Mesenchymal stem cell (in vitro differentiated cells and primary cell): ENCODE results near the gene KCNA1.

ENCODE experiments used
- DNase-seq: peaks from one replicate; pipeline ENCODE4 v3.0.0-alpha.2; 2013
- H2AFZ ChIP-seq: one replicate; pipeline ENCODE4 v1.6.1; 2013; ENCODE audit warnings: low read depth, mild to moderate bottlenecking, control low read depth, inconsistent platforms, low read length, moderate library complexity
- H2AK5ac ChIP-seq: 2 replicates; pipeline ENCODE4 v1.6.1; 2013; ENCODE audit warnings: low read length, moderate library complexity, mild to moderate bottlenecking, inconsistent platforms; ENCODE audit not compliant: severe bottlenecking
- H2BK120ac ChIP-seq: one replicate; pipeline ENCODE4 v1.6.1; 2013; ENCODE audit warnings: low read depth, mild to moderate bottlenecking, inconsistent platforms, low read length, moderate library complexity
- H2BK12ac ChIP-seq, 2 experiments: one replicate each; pipeline ENCODE4 v1.6.1; 2013; ENCODE audit warnings: inconsistent platforms in 2 of 2, low read length in 2 of 2, mild to moderate bottlenecking in 2 of 2, moderate library complexity in 2 of 2, control low read depth in 1 of 2
- H2BK15ac ChIP-seq: one replicate; pipeline ENCODE4 v1.6.1; 2013; ENCODE audit warnings: mild to moderate bottlenecking, low read depth, inconsistent platforms; ENCODE audit not compliant: poor library complexity, severe bottlenecking
- H2BK5ac ChIP-seq: 2 replicates; pipeline ENCODE4 v1.6.1; 2013; ENCODE audit warnings: low read depth, mild to moderate bottlenecking, low read length, control low read depth, inconsistent platforms; ENCODE audit not compliant: poor library complexity, severe bottlenecking
- H3K14ac ChIP-seq, 2 experiments: one replicate each; pipeline ENCODE4 v1.6.1; 2013; ENCODE audit warnings: inconsistent platforms in 2 of 2, low read length in 2 of 2, control low read depth in 1 of 2, mild to moderate bottlenecking in 1 of 2, moderate library complexity in 1 of 2
- H3K18ac ChIP-seq, 2 experiments: one replicate each; pipeline ENCODE4 v1.6.1; 2013; ENCODE audit warnings: inconsistent platforms in 2 of 2, low read length in 2 of 2, control low read depth in 1 of 2, low read depth in 1 of 2, mild to moderate bottlenecking in 1 of 2
- H3K23ac ChIP-seq, 2 experiments: one replicate each; pipeline ENCODE4 v1.6.1; 2013; ENCODE audit warnings: inconsistent platforms in 2 of 2, low read length in 2 of 2, mild to moderate bottlenecking in 2 of 2, moderate library complexity in 2 of 2, control low read depth in 1 of 2
- H3K27ac ChIP-seq: 2 replicates; pipeline ENCODE4 v1.5.1; 2013; ENCODE audit warnings: mild to moderate bottlenecking, moderate library complexity, low read length, control low read depth, inconsistent platforms; ENCODE audit not compliant: poor library complexity, severe bottlenecking
- H3K27me3 ChIP-seq, 2 experiments: 2 replicates each; pipeline versions ENCODE4 v1.6.1 to v1.7.0; 2013; ENCODE audit warnings: low read length in 2 of 2, mild to moderate bottlenecking in 2 of 2, moderate library complexity in 2 of 2, control low read depth in 1 of 2, inconsistent platforms in 1 of 2; ENCODE audit not compliant: control insufficient read depth in 1 of 2, insufficient read depth in 1 of 2
- H3K36me3 ChIP-seq, 2 experiments: 2 replicates each; pipeline versions ENCODE4 v1.6.1 to v1.7.0; 2013; ENCODE audit warnings: low read length in 2 of 2, control low read depth in 1 of 2, inconsistent platforms in 1 of 2, low read depth in 1 of 2, mild to moderate bottlenecking in 1 of 2; ENCODE audit not compliant: insufficient read depth in 2 of 2, control insufficient read depth in 1 of 2
- H3K4ac ChIP-seq, 2 experiments: one replicate each; pipeline ENCODE4 v1.6.1; 2013; ENCODE audit warnings: inconsistent platforms in 2 of 2, low read length in 2 of 2, mild to moderate bottlenecking in 2 of 2, moderate library complexity in 2 of 2, control low read depth in 1 of 2, low read depth in 1 of 2
- H3K4me1 ChIP-seq: 2 replicates; pipeline ENCODE4 v1.6.1; 2013; ENCODE audit warnings: low read depth, low read length, control low read depth; ENCODE audit not compliant: control insufficient read depth, insufficient read depth
- H3K4me2 ChIP-seq: 2 replicates; pipeline ENCODE4 v1.6.1; 2013; ENCODE audit warnings: low read length, mild to moderate bottlenecking, inconsistent platforms; ENCODE audit not compliant: poor library complexity, severe bottlenecking
- H3K4me3 ChIP-seq, 2 experiments: 2 replicates each; pipeline versions ENCODE4 v1.5.1 to v1.7.0; 2013; ENCODE audit warnings: low read length in 2 of 2, mild to moderate bottlenecking in 2 of 2, control low read depth in 1 of 2, low read depth in 1 of 2; ENCODE audit not compliant: insufficient read depth in 1 of 2
- H3K79me1 ChIP-seq: replicated peaks from 2 replicates; pipeline ENCODE4 v1.6.1; 2013; ENCODE audit warnings: mild to moderate bottlenecking, control low read depth, low read length, inconsistent platforms; ENCODE audit not compliant: poor library complexity, severe bottlenecking
- H3K9ac ChIP-seq: 2 replicates; pipeline ENCODE4 v1.7.0; 2013; ENCODE audit warnings: mild to moderate bottlenecking, low read length, moderate library complexity
- H3K9me3 ChIP-seq: 2 replicates; pipeline ENCODE4 v1.7.0; 2013; ENCODE audit warnings: mild to moderate bottlenecking, low read length; ENCODE audit not compliant: control insufficient read depth
- H4K8ac ChIP-seq: one replicate; pipeline ENCODE4 v1.6.1; 2013; ENCODE audit warnings: inconsistent platforms, mild to moderate bottlenecking, low read length, moderate library complexity
- H4K91ac ChIP-seq: one replicate; pipeline ENCODE4 v1.6.1; 2013; ENCODE audit warnings: mild to moderate bottlenecking, low read length, inconsistent platforms
- WGBS: methylation state at CpG from one replicate; pipeline ENCODE4 v1.1.7; 2013; ENCODE audit warnings: mixed read lengths; 5-methylcytosine and 5-hydroxymethylcytosine counted together

The KCNA1 gene

DNA sequence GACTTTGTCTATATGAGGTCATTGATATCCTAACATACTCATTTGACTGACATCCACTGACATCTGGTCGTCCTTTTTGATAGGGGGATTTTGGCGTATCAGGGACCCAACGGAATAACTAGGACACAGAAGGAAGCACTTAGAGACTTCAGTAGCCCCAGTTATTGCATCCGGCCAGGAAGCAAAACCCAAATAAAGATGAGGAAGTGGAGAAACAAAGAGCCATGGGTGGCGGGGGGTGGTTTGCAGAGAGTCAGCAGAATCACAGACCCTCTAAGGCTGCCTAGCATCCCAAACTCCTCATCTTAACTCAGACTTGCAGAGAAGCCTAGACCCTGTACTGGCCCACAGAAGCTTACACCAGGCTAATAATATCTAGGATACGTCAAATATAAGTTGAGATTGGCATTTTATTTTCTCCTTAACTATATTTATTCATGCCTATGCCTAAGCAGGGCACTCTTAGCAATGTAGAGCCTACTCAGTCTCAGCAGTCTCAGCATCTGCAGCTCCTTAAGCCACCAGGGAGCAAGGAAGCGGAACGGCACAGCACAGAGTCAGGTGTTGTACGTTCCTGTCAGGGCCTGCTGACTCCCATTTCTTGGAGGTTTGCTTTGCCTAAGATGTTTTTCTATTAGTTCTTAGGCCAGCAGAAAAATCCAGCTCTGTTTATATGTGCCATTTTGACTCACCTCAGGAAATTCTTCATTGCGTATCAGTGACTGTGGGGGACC is 45.1 kb downstream of the KCNA1 start:
- Histone ChIP-seq H3K27ac (no peak overlapping the region), H2BK12ac (no peak overlapping the region), H3K4me2 (no peak overlapping the region), H3K4ac (no peak overlapping the region), H2BK5ac (no peak overlapping the region), H3K9me3 (no peaks in the 10 kb centered on the region), H3K27me3 (peaks cover 0 to 16% of the 10 kb centered on the region in 2 experiments), H2BK120ac (no peak overlapping the region), H3K36me3 (no peaks in the 10 kb centered on the region), H3K18ac (no peak overlapping the region), H4K8ac (no peak overlapping the region), H4K91ac (no peak overlapping the region), H2BK15ac (no peak overlapping the region), H3K14ac (no peak overlapping the region), H3K79me1 (no peaks in the 10 kb centered on the region), H3K4me1 (no peaks in the 10 kb centered on the region), H3K4me3 (no peak overlapping the region), H3K23ac (no peak overlapping the region), H2AFZ (no peak overlapping the region), H2AK5ac (no peak overlapping the region), H3K9ac (no peak overlapping the region)
- 69% methylated on average over 9 of the region's 10 CpGs for WGBS
- DNase-seq = no peak

- Histone ChIP-seq H3K27me3 (peaks cover 0 to 15% of the 10 kb centered on the region in 2 experiments), H3K9me3 (no peaks in the 10 kb centered on the region), H2BK12ac (no peak overlapping the region), H3K14ac (no peak overlapping the region), H3K23ac (no peak overlapping the region), H3K79me1 (no peaks in the 10 kb centered on the region), H3K4ac (no peak overlapping the region), H3K27ac (no peak overlapping the region), H4K91ac (no peak overlapping the region), H2BK120ac (no peak overlapping the region), H2AK5ac (no peak overlapping the region), H3K18ac (no peak overlapping the region), H3K36me3 (no peaks in the 10 kb centered on the region), H2BK5ac (no peak overlapping the region), H2BK15ac (no peak overlapping the region), H4K8ac (no peak overlapping the region), H3K4me1 (no peaks in the 10 kb centered on the region), H2AFZ (no peak overlapping the region), H3K9ac (no peak overlapping the region), H3K4me3 (no peak overlapping the region), H3K4me2 (no peak overlapping the region)
- 27% methylated on average over 2 of the region's 2 CpGs for WGBS
- DNase-seq = no peak
Measured at GRCh38 chr12:4956054-4956453, 46.3 kb downstream of the KCNA1 start.

DNA sequence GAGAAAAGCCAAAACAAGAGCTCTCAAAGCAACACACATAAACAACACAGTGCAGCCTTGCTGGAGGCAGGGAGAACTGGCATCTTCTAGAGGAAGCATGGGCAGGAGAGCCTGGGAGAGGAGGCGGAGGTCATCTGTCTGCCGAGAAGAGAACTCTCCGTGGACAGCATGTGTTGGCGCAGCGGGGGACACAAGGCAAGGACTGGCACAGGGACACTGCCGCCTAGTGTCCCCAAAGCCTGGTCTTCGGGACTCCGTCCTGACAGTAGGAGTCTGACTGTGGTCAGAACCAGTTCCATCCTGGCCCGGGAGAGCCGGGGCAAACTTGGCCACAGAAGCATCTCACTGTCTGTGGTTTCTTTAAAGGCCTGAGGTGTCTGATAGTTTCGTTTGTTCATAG is 47.3 kb downstream of the KCNA1 start:
- no peaks in the 10 kb centered on the region for H3K79me1 ChIP-seq
- DNase-seq = no peak
- no peaks in the 10 kb centered on the region for H3K9me3 ChIP-seq
- H2BK12ac ChIP-seq = no peak overlapping the region
- no peak overlapping the region for H3K4ac ChIP-seq
- no peak overlapping the region for H3K9ac ChIP-seq
- H3K18ac ChIP-seq = no peak overlapping the region
- H3K23ac ChIP-seq = no peak overlapping the region
- peaks cover 0 to 6% of the 10 kb centered on the region in 2 experiments for H3K27me3 ChIP-seq
- H2BK5ac ChIP-seq = no peak overlapping the region
- no peak overlapping the region for H3K4me2 ChIP-seq
- WGBS = 81% methylated on average over 11 of the region's 11 CpGs
- no peak overlapping the region for H2BK120ac ChIP-seq
- H3K4me3 ChIP-seq = no peak overlapping the region
- no peak overlapping the region for H2AFZ ChIP-seq
- no peaks in the 10 kb centered on the region for H3K36me3 ChIP-seq
- H3K14ac ChIP-seq = no peak overlapping the region
- H2BK15ac ChIP-seq = no peak overlapping the region
- no peak overlapping the region for H2AK5ac ChIP-seq
- H3K4me1 ChIP-seq = no peaks in the 10 kb centered on the region
- no peak overlapping the region for H3K27ac ChIP-seq
- no peak overlapping the region for H4K8ac ChIP-seq
- no peak overlapping the region for H4K91ac ChIP-seq

DNA sequence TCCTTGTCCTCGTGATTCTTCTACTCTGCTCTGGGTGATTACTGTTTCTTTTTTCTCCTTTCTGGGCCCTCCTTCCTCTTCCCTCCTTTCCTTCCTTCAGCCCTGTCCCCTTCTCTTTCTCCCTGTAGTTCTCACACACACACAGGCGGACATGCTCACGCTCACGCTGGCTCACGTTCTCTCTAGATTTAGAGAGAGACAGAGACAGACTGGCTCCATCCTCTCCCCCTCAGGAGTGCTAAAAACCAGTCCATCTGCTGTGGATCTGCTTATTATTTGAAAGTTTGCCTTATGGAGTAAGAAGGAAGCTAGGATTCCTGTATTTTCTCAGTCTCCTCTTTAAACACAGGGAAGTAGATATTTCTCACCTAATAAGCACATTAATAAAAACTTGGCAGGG is 48.1 kb downstream of the KCNA1 start:
- Histone ChIP-seq H3K9me3 (no peaks in the 10 kb centered on the region), H3K27me3 (no peaks in the 10 kb centered on the region), H3K14ac (no peak overlapping the region)

More for the DNA sequence above, 48.1 kb downstream of the KCNA1 start:
- H4K91ac ChIP-seq = no peak overlapping the region
- no peak overlapping the region for H3K18ac ChIP-seq
- H3K4ac ChIP-seq = no peak overlapping the region
- no peak overlapping the region for H3K4me3 ChIP-seq
- no peak overlapping the region for H2AK5ac ChIP-seq
- no peak overlapping the region for H2AFZ ChIP-seq
- H3K36me3 ChIP-seq = no peaks in the 10 kb centered on the region
- no peak overlapping the region for H3K4me2 ChIP-seq
- H3K79me1 ChIP-seq = no peaks in the 10 kb centered on the region
- no peak overlapping the region for H2BK5ac ChIP-seq
- H3K4me1 ChIP-seq = no peaks in the 10 kb centered on the region
- H2BK15ac ChIP-seq = no peak overlapping the region
- no peak overlapping the region for H3K23ac ChIP-seq
- WGBS = 86% methylated on average over 5 of the region's 5 CpGs
- H2BK12ac ChIP-seq = no peak overlapping the region
- no peak overlapping the region for H3K27ac ChIP-seq
- no peak overlapping the region for H4K8ac ChIP-seq
- no peak overlapping the region for H2BK120ac ChIP-seq
- H3K9ac ChIP-seq = no peak overlapping the region
- DNase-seq = no peak
